EH (cell line): ENCODE measurements around the gene C14orf119.
A peak's percentile ranks its signal among the peaks of the same experiment; 100 is the strongest.
"Not testable (repeated sequence)": the region's sequence is repeated elsewhere in the genome, so short reads cannot be mapped to it uniquely, and the experiment has no call there.

ENCODE experiments used
- DNase-seq: peaks from one replicate; pipeline ENCODE4 v3.0.0-alpha.2; 2015; ENCODE audit warnings: low read depth

The C14orf119 gene

DNA sequence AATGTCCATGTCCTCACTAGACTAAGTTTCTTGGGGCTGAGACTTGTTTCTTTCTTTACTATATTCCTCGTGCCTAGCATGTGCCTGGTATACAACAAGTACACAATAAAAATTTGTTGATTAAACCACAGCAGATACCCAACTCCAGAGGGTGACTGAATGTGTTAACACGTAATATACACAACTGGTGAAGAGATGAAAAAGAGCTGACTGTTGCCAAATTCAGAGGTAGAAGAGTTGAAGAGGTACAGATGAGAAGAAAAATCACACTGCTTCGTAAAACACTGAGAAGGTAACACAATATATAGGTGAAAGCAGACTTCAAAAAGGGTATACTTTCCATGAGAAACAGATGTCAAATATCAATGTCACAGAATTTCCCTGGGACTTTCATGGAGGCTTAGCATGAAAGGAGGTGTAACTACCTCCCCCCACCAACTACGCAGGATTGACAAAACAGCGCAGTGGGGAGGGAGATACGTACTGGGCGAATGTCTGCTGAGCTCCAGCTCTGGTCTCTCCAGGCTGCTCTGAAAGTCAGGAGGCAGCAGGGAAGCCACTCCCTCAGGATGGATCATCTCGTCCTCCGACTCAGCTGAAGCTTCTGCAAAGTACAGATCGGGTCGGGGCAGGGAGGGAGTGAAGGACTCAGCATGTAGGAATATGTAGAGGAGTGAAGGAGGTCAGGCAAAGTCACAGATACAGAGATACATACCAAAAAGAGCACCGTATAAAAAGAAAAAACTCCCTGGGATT is 5.6 kb upstream of the C14orf119 start:
- no peak for DNase-seq

DNA sequence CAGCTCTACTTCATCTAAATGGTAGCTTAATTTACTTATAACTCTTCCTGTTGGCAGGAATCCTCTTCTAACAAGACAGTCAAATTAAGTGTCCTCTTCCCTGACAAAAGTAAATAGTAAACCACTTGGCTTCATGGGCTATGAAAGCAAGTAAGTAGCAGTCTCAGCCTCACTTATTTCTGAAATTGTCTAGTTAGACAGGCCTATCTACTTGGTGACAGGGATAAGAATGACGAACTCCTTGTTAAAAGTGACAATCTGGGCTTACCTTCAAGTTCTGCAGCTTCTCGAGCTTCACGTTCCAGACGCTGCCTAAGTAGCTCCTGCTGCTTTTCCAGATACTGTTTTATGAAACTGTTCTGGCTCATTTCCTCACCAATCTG is 5.1 kb upstream of the C14orf119 start:
- DNase-seq: no peak

DNA sequence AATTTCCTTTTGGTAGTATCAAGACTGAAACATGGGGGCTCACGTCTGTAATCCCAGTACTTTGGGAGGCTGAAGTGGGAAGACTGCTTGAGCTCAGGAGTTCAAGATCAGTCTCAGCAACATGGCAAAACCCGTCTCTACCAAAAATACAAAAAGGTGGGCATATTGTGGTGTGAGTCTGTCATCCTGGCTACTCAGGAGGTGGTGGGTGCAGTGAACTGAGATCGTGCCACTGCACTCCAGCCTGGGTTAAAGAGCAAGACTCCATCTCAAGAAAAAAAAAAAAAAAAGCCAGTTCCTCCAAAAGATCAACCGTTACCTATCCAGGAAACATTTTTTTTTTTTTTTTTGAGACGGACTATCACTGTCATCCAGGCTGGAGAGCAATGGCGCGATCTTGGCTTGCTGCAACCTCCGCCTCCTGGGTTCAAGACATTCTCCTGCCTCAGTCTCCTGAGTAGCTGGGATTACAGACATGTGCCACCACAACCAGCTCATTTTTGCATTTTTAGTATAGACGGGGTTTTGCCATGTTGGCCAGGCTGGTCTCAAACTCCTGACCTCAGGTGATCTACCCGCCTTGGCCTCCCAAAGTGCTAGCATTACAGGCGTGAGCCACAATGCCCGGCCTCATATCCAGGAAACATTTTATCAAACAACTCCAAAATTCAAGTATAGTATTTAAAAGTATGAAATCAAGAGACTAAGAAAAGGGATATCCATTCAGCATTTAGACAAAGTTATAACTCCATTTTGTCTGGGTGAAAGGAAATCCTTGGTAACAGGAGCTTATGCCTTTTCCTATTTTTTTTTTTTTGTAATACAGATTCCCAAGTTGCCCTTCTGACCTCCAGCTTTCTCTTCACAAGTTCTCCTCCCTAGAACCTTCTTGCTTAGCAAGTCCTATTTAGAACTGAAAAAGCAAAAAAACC is 3.7 kb upstream of the C14orf119 start:
- DNase-seq: no peak

DNA sequence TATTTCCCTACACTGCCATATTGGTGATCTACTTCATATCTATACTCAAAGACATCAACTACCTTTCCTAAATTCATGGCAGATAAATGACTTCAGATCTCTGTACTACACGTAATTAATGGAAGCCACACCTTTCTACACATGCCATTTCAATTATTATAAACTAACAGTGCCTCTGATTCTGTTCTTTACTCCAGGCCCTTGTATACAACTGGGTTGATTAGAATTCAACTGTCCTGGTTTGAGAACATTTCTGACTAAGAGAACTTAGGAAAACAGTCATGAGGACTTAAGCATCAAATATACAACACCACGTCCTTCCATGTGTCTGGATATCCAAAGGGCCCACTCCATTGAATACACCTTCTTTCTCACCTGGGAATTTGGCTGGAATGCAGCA is 2.2 kb upstream of the C14orf119 start:
- DNase-seq: no peak

DNA sequence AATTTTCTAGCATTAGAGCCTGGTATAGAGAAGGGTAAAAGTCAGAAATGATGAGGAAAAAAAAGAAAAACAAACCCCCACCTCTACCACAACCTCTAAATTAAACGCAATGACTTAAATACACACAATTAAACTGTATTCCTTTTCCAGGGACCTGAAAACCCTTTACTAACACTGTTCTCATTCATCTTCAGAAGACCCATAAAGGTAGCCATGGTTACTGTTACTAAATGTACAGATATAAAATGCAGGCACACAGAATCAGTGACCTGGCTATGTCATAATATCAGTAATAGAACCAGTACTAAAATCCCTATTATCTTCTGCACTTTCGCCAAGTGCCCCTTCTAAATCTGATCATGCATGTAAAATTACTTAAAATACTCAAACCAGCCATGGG is 1.8 kb upstream of the C14orf119 start:
- DNase-seq: no peak

DNA sequence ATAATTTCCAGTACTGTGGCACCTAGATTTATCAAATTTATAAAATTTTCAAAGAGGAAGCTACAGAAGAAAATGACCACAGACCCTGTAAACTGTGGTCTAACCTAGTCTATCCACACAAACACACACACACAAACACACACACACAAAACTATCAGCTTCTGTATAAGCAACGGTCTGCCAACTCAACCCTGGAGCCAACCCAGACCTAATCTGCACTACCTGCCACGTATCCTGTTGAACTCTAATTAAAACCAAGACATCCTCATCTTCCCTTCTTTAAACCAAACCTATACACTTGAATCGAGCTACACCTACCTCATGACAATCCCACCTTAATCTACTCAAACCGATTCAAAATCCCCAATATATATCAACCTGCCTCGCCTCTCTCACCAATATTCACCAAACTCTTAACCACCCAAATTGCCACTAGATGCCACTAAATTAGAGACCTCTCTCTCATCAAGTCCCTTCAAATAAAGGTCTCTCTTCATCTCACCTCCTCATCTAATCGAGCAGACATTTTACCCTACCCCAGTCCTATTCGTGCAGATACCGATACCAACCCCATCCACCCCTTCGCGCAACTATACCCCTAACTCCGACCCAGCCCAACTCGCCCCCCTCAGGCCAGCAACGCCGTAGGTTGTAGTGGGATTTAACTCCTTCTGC is 1.2 kb upstream of the C14orf119 start:
- no peak for DNase-seq

DNA sequence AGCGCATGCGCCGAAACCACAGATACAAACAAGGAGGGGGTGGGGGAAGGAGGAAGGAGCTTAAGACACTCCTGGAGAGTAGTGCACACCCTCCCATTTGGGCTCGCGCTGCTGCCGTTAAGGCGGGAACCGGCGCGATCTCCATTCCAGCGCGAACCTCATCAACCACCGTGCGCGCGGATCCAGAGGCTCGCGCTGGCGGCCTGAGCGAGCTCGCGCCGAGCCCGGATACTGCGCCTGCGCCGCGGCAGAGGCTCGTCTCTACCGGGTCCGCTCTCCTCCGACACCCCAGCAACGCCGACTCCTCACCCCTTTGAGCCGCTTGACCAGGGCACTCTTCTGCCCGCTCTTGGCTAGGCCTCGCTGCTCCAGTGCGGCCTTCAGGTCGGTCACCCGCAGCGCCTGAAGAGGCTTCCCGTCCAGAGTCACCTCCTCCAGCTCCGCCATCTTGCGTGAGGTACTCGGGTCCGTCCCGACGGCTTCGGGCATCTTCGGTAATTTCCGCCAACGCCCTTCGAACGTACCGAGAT is 574 bp upstream of the C14orf119 start, which contains the start of gene ACIN1:
Gene ACIN1 (minus strand): TSS at position 471 of the 530 bp plus-strand sequence. CDS start 24 bp downstream, at position 447.
- DNase-seq: peak; percentile 90

DNA sequence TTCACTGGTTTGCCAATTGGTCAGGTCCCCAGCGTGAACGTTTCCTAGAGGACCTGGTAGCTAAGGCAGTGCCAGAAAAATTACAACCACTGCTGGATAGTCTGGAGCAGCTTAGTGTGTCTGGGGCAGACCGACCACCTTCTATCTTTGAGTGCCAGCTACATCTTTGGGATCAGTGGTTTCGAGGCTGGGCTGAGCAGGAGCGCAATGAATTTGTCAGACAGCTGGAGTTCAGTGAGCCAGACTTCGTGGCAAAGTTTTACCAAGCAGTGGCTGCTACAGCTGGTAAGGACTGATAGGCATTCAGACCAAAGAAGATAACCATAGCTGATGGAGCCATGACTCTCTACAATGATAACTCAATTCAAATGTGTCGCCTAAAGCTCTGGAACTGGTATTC is 2.5 kb downstream of the C14orf119 start:
- DNase-seq: no peak

DNA sequence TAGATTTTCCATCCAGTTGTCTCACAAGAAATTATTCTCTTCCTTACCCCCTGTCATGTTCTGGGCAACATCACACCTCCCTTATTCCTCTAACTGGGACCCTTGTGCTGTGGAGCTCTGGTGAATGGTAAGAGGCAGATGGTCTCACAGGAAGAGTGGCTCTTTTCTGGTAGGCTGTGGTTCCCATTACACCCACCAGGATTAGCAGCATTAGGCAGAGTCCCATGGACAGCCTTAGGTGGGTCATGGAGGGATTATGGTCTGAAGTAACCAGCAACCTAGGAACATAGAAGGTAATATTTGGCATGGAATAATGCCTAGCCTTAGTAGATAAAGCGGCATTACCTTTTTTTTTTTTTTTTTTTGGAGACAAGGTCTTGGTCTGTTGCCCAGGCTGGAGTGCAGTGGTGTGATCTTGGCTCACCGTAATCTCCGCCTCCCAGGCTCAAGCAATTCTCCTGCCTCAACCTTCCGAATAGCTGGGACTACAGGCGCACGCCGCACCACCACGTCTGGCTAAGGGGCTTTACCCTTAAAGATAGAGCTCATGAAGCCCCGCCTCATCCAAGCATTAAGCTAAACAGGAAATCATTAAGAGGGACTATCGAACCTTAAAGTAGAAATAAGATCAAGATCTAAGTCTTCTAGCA is 4.0 kb downstream of the C14orf119 start:
- DNase-seq: no peak

DNA sequence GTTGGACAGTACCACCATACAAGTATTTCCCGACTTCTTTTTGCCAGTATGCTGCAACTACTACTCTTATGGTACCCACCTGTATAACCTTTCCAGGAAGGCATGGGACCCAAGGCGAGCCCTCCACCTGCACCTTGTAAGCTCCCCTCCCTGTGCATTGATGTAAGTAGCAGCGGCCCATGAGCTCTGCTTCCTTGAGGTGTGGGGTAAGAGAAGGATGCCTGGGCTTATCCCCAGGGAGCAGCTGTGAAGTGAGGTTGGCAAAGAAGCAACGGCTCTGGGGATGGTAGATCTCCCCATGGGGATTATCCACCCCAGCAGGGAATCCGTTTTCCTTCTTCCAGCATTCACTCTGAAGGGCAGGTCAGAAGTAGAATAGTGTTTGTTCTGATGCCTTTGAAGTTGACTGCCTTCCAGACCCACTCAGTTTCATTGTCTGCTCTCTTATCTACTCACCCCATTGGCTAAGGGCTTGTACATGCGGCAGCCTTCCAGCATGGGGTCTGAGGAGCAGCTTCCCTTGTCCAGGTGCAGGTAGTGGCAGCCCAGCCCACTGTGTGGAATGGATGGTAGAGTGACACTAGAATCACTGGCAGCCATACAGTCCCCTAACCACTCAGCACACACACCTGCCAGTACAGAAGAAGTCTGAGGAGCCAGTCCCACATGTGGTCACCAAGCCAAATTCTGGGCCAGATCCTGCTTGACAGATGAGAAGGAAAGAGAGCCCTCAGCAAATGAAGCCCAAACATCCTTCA is 6.1 kb downstream of the C14orf119 start:
- no peak for DNase-seq

DNA sequence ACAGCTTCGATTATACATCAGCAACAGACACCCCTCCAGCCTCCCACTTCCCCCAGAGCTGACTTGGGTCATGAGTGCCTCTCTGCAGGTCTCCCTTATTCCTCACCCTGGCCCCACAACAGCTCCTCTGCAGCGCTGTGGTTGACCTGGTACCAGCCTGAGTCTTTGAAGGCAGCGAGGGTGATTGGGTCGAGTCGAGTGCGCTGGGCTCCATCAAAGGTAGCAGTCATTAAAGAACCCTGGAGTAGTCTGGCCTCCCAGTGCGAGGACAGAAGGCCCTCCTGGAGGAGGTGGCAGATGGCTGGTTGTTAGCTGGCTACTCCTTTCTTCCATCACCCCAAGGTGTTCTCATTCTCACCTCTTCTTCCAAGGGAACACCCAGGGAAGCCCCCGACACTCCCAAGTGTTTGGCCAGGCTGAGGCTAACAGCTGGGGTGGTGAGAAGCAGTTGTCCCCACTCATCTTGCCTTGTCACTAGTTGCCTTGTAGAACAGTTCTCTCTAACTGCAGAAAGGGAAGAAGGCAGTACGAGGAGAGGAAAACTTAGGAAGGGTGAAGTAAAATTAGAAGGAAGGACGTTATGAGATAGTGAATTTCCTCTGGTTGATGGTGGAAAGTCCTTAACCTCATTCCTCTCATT is 6.8 kb downstream of the C14orf119 start:
- no peak for DNase-seq

DNA sequence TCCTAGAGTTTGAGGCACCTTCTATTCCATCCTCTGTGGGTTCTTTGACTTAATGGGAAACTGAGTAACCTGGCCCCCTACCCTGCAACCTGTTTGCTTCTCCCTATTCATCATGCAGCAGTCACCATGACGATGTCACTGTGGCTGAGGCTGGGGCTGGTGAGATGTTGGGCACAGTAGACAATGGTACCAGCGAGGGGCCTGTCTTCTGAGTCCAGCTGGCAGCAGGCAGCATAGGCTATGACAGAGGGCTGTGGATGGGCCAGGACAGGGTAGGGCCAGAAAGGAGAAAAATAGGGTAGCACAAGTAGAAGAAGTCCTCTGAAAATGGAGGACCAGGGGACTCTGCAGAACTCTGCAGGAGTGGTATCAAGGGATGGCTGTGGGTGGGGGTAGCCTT is 7.5 kb downstream of the C14orf119 start:
- DNase-seq: no peak

DNA sequence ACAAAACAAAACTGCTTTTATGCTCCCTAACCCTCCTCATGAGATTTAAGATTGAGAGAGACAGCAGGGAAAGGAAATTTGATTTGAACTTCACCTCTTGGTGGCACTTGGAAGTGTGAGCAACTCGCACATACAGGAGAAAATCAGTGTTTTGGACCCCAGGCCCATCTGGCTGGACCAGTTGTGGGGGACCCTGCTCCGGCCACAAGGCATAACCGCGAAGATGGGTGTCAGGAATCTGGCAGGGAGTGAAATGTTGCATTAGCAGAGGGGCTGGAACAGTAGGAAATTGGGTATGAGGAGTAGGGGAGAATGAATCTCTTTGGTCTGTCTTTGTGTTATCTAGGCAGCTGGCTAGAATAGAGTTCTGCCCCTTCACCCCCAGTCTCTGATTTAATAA is 8.3 kb downstream of the C14orf119 start:
- no peak for DNase-seq

DNA sequence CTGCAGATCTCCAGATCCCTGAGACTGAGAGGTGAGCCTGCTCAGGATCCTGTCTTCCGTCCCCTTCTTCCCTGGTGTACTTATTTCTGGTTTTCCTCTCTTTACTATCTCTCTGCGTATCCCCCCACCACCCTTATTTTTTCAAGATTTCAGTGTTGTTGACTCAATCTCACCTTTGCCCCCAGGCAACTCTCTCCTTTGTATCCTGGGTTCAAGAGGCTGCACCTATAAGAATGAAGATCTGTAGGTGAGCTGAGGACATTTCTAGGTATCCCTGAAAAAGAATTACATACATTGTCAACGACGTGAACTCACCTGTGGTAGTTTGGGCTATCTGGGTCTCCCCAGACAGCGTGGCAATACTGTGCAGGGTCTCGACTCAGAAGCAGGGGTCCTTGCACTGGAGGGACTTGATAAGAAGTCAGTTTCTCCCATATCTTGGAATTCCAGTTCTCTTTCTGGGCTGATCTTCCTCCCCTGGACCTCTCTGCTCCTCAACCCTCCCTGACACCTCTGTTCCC is 8.8 kb downstream of the C14orf119 start:
- no peak for DNase-seq

DNA sequence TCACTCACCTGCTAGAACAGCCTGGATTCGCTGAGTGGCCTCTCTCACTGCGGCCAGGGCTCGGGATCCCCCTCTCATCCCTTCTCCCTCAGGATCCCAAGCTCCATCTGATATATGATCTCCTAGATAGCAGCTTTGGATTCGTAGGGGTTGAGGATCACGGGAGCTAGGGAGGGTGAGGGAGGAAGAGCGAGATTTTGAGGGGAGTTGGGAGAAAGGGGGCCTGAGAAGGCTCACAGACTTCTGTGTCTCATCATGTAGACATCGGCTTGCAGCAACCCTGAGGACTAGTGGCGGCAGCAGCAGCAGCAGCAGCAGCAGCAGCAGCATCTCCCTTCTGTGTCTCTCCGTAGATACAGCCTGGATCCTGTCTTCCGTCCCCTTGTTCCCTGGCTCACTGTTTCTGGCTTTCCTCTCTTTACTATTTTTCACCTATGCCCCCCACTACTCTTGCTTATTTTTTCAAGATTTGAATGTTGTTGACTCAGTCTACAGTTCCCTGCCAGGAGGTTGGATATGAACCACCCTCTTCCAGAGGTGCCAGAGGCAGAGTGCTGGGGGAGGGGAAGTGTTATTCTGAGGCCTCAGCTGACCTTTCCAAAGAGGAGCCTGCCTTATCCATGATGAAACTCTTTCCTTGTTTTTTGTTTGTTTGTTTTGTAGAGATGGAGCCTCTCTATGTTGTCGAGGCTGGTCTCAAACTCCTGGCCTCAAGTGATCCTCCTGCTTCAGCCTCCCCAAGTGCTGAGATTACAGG is 9.5 kb downstream of the C14orf119 start, which contains the start of gene CIROP:
Gene CIROP (minus strand): TSS at position 399 of the 757 bp plus-strand sequence. CDS start 69 bp downstream, at position 330.
- no peak for DNase-seq

DNA sequence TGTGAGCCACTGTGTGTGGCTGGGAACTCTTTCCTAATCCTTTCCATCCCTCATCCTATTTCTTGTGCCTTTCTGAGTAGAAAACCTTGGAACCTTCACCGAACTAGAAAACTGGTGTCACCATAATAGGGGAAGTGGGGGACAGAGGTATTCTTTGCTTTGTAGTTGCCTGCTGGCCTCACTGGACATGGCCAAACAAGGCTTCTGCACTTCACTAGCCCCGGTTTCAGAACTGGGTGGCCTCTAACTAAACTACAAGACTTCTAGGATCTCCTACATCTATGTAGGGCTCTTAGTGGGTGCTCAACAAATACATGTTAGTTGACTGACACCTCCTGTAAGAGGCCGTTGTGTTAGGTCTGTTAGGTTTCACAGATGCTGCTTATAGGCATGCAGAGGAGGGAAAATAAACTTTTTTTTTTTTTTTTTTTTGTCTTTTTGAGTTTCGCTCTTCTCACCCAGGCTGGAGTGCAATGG is 10.1 kb downstream of the C14orf119 start:
- no peak for DNase-seq

DNA sequence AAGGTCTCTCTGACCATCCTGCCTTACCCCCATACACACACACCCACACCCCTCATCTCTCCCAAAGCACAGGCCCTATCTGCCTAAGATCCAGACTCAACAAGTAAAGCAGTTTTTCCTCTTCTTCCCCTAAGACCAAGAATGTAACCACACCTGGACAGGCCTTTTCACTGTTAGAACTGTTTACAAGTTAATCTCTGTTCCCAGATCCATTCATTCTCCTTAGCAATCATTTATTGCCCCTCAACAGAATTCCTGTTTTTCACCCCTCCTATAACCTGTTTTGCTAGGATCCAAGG is 11.4 kb downstream of the C14orf119 start:
- no peak for DNase-seq

DNA sequence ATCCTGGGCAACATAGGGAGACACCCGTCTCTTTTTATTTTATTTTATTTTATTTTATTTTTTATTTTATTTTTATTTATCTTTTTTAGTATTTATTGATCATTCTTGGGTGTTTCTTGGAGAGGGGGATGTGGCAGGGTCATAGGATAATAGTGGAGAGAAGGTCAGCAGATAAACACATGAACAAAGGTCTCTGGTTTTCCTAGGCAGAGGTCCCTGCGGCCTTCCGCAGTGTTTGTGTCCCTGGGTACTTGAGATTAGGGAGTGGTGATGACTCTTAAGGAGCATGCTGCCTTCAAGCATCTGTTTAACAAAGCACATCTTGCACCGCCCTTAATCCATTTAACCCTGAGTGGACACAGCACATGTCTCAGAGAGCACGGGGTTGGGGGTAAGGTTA is 12.3 kb downstream of the C14orf119 start:
- not testable (repeated sequence) for DNase-seq

DNA sequence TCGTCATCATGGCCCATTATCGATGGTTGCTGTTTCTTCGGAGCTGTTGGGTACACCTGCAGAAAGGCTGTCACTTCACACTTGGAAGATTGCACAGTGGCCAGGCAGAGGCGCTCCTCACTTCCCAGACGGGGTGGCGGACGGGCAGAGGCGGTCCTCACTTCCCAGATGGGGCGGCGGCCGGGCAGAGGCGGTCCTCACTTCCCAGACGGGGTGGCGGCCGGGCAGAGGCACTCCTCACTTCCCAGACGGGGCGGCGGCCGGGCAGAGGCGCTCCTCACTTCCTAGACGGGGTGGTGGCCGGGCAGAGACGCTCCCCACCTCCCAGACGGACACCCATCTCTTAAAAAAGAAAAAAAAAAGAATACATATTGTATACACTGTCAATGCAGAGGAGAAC is 12.9 kb downstream of the C14orf119 start:
- DNase-seq: not testable (repeated sequence)
